Panc1 (cell line): Measurements from ENCODE around the gene HSD3B2. TPM values are rescaled to one million over a fixed set of nuclear protein-coding genes. Genes with fewer than 3 reads are reported as not detected.

Experiments
- ATAC-seq: fragments of 200-7000 bp; cut with Tn5 transposase; 2 replicates; pipeline ENCODE4 v1.9.1; 2020; ENCODE audit warnings: mild to moderate bottlenecking, moderate library complexity
- BruUV-seq: library from RNA; stranded (reverse); fragments of 400-500 nt; replicated peaks from 2 replicates; lab custom pipeline; 2021; lab: Mats Ljungman, UMichigan
- CTCF ChIA-PET: fragments of 300-600 bp; sonication (Branson Sonifier 250); formaldehyde crosslinking; loops from one replicate; lab custom pipeline; 2022; ENCODE audit warnings: antibody characterized with exemption; lab: Charles Lee
- POLR2A ChIA-PET: fragments of 300-600 bp; sonication (Branson Sonifier 250); formaldehyde crosslinking; loops from one replicate; lab custom pipeline; 2022; ENCODE audit warnings: antibody characterized with exemption; lab: Charles Lee
- DNase-seq: peaks from one replicate; pipeline ENCODE4 v3.0.0-alpha.2; 2010; ENCODE audit warnings: low read depth, low spot score
- H3K27ac ChIP-seq: 2 replicates; pipeline ENCODE4 v1.5.1; 2011; ENCODE audit warnings: mild to moderate bottlenecking, low read length, inconsistent platforms
- H3K27me3 ChIP-seq: fragments of 200-500 bp; sonication (Bioruptor generic); 2 replicates; pipeline ENCODE4 v1.6.0; 2014; ENCODE audit warnings: low read length, inconsistent platforms; ENCODE audit not compliant: control insufficient read depth, insufficient read depth
- H3K36me3 ChIP-seq: fragments of 200-500 bp; sonication (Bioruptor generic); 2 replicates; pipeline ENCODE4 v1.5.1; 2014; ENCODE audit warnings: inconsistent platforms, mild to moderate bottlenecking, low read length, moderate library complexity; ENCODE audit not compliant: control insufficient read depth, insufficient read depth
- H3K4me1 ChIP-seq: 2 replicates; pipeline ENCODE4 v1.5.1; 2011; ENCODE audit warnings: inconsistent platforms, mild to moderate bottlenecking, low read length, moderate library complexity; ENCODE audit not compliant: control insufficient read depth, insufficient read depth
- H3K4me3 ChIP-seq, 2 experiments: 2 replicates each; pipeline ENCODE4 v1.5.1; 2011 to 2012; ENCODE audit warnings: low read depth in 2 of 2, low read length in 2 of 2, mild to moderate bottlenecking in 2 of 2, inconsistent platforms in 1 of 2, moderate library complexity in 1 of 2
- H3K9me3 ChIP-seq: fragments of 200-500 bp; sonication (Bioruptor generic); 2 replicates; pipeline ENCODE4 v1.5.1; 2014; ENCODE audit warnings: low read depth, mild to moderate bottlenecking, inconsistent platforms, low read length, moderate library complexity; ENCODE audit not compliant: control insufficient read depth, insufficient read depth
- POLR2AphosphoS5 ChIP-seq: IDR thresholded peaks from 2 replicates; pipeline ENCODE4 v1.6.1; 2012; ENCODE audit warnings: mild to moderate bottlenecking, low read depth, low read length, moderate library complexity
- SIN3A ChIP-seq: IDR thresholded peaks from 2 replicates; pipeline ENCODE4 v1.6.1; 2012; ENCODE audit warnings: low read depth, mild to moderate bottlenecking, low read length, moderate library complexity, borderline replicate concordance; ENCODE audit not compliant: insufficient read depth
- TCF7L2 ChIP-seq: IDR thresholded peaks from 2 replicates; pipeline ENCODE4 v1.6.1; 2011; ENCODE audit warnings: mild to moderate bottlenecking, low read depth, low read length, inconsistent platforms
- in situ Hi-C: cut with HindIII; loops from 2 replicates; pipeline ENCODE4 v1.10.0; 2016; ENCODE audit warnings: low sequenced_read_pairs, low pct_unique_long_range_greater_than_20kb
- intact Hi-C: fragments of 100-400 bp; cut with micrococcal nuclease; formaldehyde crosslinking; loops from one replicate; pipeline ENCODE4 v1.10.0; 2022; ENCODE audit not compliant: unreplicated experiment
- total RNA-seq: library from RNA; stranded (reverse); gene quantifications from one replicate; pipeline ENCODE4 v1.2.1, GENCODE V29; 2021; ENCODE audit not compliant: unreplicated experiment
- TF ChIP-seq, protein P1 (sequence below), 2 experiments: IDR thresholded peaks; 2 replicates each; pipeline ENCODE4 v1.6.1; 2011 to 2012; ENCODE audit warnings: low read depth in 2 of 2, control low read depth in 1 of 2, low read length in 1 of 2, mild to moderate bottlenecking in 1 of 2, moderate library complexity in 1 of 2; ENCODE audit not compliant: insufficient read depth in 1 of 2
- TF ChIP-seq, protein P2 (sequence below): fragments of 450-650 bp; IDR thresholded peaks from 2 replicates; pipeline ENCODE4 v1.5.1; 2017; ENCODE audit warnings: mild to moderate bottlenecking

Gene HSD3B2
- total RNA-seq, 1 experiment from 2014 or later, result 1.2 TPM

DNA sequence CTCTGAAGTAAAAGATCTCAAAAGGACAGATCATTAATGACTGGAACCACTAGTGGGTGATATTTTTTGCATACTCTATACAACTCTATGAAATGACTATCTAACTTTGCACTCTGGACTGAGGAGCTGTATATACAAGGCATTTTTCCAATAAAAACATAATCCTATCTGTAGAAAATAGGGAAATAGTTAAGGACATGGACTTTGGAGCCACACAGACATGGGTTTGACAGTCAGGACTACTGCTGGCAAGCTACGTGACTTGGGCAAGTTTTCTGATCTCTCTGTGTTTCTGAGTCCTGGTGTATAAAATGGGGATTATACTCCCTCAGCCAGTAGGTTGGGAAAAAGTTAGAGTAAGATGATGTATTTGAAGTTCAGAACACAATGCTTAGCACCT is 20.9 kb upstream of the HSD3B2 start:
- no peak overlapping the region for H3K27ac ChIP-seq
- H3K4me3 ChIP-seq, result no peak overlapping the region
- no TSS peak for BruUV-seq
- TF ChIP-seq POLR2AphosphoS5 (no peak), TCF7L2 (no peak), SIN3A (no peak)
- TF ChIP-seq, protein P1, sequence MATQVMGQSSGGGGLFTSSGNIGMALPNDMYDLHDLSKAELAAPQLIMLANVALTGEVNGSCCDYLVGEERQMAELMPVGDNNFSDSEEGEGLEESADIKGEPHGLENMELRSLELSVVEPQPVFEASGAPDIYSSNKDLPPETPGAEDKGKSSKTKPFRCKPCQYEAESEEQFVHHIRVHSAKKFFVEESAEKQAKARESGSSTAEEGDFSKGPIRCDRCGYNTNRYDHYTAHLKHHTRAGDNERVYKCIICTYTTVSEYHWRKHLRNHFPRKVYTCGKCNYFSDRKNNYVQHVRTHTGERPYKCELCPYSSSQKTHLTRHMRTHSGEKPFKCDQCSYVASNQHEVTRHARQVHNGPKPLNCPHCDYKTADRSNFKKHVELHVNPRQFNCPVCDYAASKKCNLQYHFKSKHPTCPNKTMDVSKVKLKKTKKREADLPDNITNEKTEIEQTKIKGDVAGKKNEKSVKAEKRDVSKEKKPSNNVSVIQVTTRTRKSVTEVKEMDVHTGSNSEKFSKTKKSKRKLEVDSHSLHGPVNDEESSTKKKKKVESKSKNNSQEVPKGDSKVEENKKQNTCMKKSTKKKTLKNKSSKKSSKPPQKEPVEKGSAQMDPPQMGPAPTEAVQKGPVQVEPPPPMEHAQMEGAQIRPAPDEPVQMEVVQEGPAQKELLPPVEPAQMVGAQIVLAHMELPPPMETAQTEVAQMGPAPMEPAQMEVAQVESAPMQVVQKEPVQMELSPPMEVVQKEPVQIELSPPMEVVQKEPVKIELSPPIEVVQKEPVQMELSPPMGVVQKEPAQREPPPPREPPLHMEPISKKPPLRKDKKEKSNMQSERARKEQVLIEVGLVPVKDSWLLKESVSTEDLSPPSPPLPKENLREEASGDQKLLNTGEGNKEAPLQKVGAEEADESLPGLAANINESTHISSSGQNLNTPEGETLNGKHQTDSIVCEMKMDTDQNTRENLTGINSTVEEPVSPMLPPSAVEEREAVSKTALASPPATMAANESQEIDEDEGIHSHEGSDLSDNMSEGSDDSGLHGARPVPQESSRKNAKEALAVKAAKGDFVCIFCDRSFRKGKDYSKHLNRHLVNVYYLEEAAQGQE (IDR thresholded peaks at IDR 0.05; ENCODE audit: insufficient read depth in 1 of 2, low read depth in 2 of 2, low read length in 1 of 2), result no peak
- TF ChIP-seq, protein P2, sequence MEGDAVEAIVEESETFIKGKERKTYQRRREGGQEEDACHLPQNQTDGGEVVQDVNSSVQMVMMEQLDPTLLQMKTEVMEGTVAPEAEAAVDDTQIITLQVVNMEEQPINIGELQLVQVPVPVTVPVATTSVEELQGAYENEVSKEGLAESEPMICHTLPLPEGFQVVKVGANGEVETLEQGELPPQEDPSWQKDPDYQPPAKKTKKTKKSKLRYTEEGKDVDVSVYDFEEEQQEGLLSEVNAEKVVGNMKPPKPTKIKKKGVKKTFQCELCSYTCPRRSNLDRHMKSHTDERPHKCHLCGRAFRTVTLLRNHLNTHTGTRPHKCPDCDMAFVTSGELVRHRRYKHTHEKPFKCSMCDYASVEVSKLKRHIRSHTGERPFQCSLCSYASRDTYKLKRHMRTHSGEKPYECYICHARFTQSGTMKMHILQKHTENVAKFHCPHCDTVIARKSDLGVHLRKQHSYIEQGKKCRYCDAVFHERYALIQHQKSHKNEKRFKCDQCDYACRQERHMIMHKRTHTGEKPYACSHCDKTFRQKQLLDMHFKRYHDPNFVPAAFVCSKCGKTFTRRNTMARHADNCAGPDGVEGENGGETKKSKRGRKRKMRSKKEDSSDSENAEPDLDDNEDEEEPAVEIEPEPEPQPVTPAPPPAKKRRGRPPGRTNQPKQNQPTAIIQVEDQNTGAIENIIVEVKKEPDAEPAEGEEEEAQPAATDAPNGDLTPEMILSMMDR, result no peak
- in situ Hi-C loops, result no loop called here
- intact Hi-C loops, result no loop called here
- ATAC-seq (no peak), DNase-seq (no peak)
- H3K27me3 ChIP-seq, result no peaks in the 10 kb centered on the region
- H3K36me3 ChIP-seq, result no peaks in the 10 kb centered on the region
- ChIA-PET POLR2A (no interaction called here), CTCF (no interaction called here)
- H3K4me1 ChIP-seq, result no peaks in the 10 kb centered on the region
- no peaks in the 10 kb centered on the region for H3K9me3 ChIP-seq

DNA sequence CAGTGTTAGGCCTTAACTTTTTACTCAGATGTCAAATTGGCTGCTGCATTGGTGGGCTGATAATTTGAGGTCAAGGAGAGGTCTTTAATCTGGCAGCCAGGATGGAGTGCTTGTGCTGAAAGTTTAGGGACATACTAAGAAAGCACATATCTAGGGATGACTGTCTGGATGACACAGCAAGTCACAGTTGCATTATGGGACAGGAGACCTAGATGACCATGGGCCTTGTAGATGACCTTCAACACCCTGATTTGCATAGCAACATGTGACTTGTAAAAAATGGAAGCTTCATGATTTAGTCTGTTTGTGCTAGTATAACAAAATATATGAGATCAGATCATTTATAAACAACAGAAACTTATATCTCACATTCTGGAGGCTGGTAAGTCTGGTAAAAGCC is 18.0 kb upstream of the HSD3B2 start:
- Histone ChIP-seq H3K27ac (no peak overlapping the region), H3K36me3 (no peaks in the 10 kb centered on the region), H3K4me1 (no peaks in the 10 kb centered on the region), H3K9me3 (no peaks in the 10 kb centered on the region), H3K4me3 (no peak overlapping the region), H3K27me3 (no peaks in the 10 kb centered on the region)
- no TSS peak for BruUV-seq
- no peak for DNase-seq
- intact Hi-C loops (no loop called here), in situ Hi-C loops (no loop called here)
- ChIA-PET POLR2A (no interaction called here), CTCF (no interaction called here)
- no peak for ATAC-seq
- TF ChIP-seq POLR2AphosphoS5 (no peak), TCF7L2 (no peak), SIN3A (no peak)
- TF ChIP-seq, protein P2, result no peak
- TF ChIP-seq, protein P1 (IDR thresholded peaks at IDR 0.05; ENCODE audit: insufficient read depth in 1 of 2, low read depth in 2 of 2, low read length in 1 of 2), result no peak
